HAP-1 (cell line): ENCODE results near the gene ANP32B.

Experiments used
- DNase-seq, 2 experiments: peaks; one replicate each; pipeline ENCODE4 v3.0.0-alpha.2; 2016 to 2020; ENCODE audit warnings: low spot score in 2 of 2
- H3K27me3 ChIP-seq: fragments of 250-450 bp; sonication (Bioruptor Pico); 2 replicates; pipeline ENCODE4 v1.5.1; 2020; ENCODE audit warnings: low read depth, mild to moderate bottlenecking, moderate library complexity
- H3K36me3 ChIP-seq: fragments of 250-450 bp; sonication (Bioruptor Pico); replicated peaks from 2 replicates; pipeline ENCODE4 v1.5.1; 2020; ENCODE audit warnings: mild to moderate bottlenecking
- H3K4me1 ChIP-seq: fragments of 250-450 bp; sonication (Bioruptor Pico); 2 replicates; pipeline ENCODE4 v1.5.1; 2020; ENCODE audit warnings: mild to moderate bottlenecking
- H3K4me3 ChIP-seq: fragments of 250-450 bp; sonication (Bioruptor Pico); 2 replicates; pipeline ENCODE4 v1.5.1; 2020; ENCODE audit warnings: mild to moderate bottlenecking, moderate library complexity
- H3K9me3 ChIP-seq: fragments of 250-450 bp; sonication (Bioruptor Pico); 2 replicates; pipeline ENCODE4 v1.5.1; 2020; ENCODE audit warnings: mild to moderate bottlenecking, moderate library complexity
- in situ Hi-C: fragments of 300-500 bp; cut with MboI; formaldehyde crosslinking; loops from 3 replicates; pipeline ENCODE4 v1.14.3; 2020; ENCODE audit warnings: low sequenced_read_pairs, inconsistent platforms, mixed read lengths

The ANP32B gene

DNA sequence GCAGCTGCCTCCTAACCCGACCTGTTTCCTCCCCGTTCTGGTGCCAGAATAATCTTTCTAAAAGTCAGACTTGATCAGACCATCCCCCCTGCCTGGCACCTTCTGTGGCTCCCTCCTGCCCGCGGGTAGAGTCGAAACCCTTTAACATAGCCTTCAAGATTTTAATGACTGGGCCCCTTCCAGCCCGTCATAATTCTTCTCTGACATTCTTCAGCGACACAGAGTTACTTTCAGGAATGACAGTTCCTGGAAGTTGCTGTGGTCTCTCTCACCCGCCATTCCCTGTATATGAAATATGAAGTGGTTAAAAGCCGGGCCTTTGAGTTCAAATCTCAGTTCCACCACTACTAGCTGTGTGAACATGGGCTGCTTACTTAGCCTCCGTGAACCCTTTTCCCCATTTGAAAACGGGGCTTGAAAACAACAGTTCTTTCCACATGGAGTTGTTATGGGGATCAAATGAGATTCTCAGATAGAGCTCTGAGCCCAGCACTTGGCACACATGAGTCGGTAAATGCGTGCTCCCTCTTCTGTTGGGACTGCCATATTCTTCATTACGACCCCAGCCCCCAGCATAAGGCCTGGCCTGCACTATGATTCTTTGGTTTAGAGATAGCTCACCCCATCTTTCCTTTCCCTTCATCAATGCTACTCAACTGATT lies 74.1 kb downstream of the ANP32B start:
- Histone ChIP-seq H3K27me3 (no peaks in the 10 kb centered on the region), H3K4me1 (peaks cover 10% of the 10 kb centered on the region), H3K36me3 (peaks cover 21% of the 10 kb centered on the region), H3K4me3 (peak overlapping the region; percentile 89), H3K9me3 (no peaks in the 10 kb centered on the region)
- peak in 1 of 2 experiments; percentile 19 for DNase-seq
- in situ Hi-C loops: no loop called here

DNA sequence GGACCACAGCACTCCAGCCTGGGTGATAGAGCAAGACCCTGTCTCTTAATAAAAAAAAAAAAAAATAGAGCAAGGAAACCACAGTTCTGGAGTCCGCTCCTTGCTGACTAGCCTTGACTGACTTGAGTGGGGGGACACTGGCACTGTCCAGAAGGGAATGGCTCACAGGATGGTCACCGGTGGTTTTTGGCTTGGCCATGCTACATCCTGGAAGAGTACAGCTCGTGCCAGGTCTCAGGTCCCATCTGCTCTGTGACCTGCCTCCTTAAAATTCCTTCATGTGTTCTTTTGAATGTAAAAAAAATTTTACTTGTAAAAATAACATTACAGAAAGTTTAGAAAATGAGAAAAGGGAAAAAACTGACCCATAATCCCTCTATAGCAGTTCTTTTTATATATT lies 79.0 kb downstream of the ANP32B start:
- no peaks in the 10 kb centered on the region for H3K27me3 ChIP-seq
- H3K36me3 ChIP-seq: peaks cover 41% of the 10 kb centered on the region
- H3K4me1 ChIP-seq: peaks cover 14% of the 10 kb centered on the region
- H3K9me3 ChIP-seq: no peaks in the 10 kb centered on the region; the same call in 1 of the 2 replicates
- in situ Hi-C loops: no loop called here
- H3K4me3 ChIP-seq: no peak overlapping the region
- no peak for DNase-seq

DNA sequence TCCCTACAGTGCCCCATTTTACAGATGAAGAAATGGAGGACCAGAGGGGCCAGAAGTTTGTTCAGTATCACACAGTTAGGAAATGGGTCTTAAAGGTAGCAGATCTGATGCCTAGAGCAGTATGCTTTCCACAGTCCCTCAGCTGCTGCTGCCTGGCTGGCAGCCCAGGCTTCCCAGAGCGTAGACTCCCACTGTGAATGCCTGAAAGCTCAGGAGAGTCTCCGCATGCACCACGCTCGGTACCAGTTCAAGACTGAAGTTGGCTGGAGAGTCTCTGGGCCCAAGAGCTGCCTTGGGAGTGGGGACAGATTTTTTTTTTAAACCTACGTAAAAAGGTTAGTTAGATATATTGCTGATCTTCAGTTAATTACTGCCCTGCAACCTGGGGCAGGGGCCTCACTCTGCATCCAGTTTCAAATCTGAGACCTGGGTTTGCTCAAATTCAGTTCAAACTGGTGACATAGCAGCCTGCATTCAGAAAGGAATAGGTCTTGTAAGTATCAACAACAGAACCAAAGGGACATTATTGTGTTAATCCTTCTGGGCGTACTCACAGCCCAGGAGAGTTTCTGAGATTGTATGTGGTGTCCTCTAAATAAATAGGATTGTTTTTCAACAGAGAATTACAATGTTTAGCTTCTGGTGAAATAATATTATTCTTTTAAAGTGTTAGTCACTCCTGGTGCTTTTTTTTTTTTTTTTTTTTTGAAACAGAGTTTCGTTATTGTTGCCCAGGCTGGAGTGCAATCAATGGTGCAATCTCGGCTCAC lies 81.7 kb downstream of the ANP32B start:
- no peaks in the 10 kb centered on the region for H3K27me3 ChIP-seq
- H3K9me3 ChIP-seq: no peaks in the 10 kb centered on the region; the same call in 1 of the 2 replicates
- H3K36me3 ChIP-seq: peaks cover 53% of the 10 kb centered on the region
- in situ Hi-C loops: no loop called here
- peaks cover 5% of the 10 kb centered on the region; the same call in 1 of the 2 replicates for H3K4me1 ChIP-seq
- no peak for DNase-seq
- H3K4me3 ChIP-seq: no peak overlapping the region
